ENCODE measurements around the gene CUBN. TPM values are rescaled to one million over a fixed set of nuclear protein-coding genes. Genes with fewer than 3 reads are reported as not detected.

Gene CUBN
- polyA plus RNA-seq, 1 donor = 276 TPM

DNA sequence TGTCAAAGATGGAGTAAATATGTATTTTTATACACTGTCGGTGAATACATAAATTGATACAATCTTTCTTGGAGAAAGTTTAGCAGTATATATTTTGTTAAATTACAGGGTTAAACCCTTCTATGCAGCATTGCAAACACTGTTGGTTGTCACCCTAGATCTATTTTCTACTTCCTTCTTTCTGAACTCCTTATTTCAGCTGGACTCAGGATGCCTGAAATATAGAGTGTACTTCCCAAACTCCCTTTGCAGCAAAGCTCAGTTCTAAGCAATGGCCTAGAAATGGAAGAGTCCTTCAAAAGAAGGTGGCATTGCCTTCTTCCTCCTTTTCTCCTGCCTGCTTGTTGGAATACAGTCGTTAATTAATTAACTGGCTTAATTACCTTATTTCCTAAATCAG is 20.6 kb downstream of the CUBN start:
- DNase-seq = no peak

GRCh38 chr10:17106991-17107390 is 22.6 kb downstream of the CUBN start:
- DNase-seq = no peak

DNA sequence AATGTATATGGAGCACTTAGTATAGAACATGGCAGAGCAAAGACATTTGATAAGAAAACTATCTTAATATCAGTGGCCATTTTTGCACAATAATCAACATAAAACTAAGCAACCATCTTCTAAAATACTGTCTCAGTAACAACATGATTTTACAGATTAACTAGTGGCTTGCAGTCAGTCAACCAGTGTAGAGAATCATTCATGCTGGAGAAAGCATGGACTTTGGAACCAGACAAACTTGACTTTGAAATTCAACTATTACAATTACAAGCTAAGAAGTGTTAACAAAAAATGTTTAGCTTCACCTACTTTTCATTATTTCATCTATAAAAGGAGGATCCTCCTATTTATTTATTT is 27.7 kb downstream of the CUBN start:
- DNase-seq = no peak

DNA sequence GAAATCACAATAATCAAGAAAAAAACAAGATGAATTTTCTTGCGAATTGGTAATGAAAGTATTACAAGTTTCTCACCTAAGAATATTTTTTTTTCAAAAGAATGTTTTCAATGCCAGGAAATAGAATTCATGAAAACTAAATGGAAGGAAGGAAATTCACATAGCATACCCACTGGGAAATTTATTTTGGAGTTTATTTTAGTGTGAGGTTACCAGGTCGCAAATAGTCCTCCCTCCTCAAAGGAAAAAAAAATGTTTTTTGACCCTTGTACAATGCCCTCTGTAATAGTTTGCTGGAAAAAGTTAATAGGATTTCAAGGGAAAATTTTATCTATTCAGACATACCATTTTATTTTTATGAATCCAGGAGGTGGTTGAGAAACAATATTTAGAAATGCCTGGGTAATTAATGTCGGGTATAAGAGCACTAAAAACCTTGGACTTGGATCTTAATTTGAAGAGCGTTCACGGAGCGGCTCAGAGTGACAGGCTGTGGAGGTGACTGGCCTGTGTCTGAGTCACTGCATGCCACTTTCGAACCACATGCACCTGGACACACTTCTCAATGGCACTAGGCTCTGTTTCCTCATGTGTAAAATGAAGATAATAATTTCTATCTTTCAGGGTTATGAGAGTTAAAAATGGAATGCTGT is 28.2 kb downstream of the CUBN start:
- no peak for DNase-seq

DNA sequence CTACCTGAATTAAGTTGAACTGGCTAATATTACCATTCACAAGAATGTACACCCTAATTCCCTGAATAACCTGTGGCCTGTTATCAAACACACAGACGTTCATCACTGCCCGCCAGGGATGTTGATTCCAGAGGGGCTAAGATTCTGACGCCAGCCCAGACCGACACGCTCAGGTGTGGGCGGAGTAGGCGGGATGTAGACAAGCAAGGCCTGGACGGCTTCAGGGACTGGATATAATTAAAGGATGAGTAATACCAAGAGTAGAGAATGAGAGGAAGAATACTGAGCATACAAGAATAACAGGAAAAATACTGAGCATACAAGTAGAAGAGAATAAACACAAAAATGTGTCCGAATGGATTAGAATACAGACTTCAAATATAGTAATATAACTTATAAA is 29.0 kb downstream of the CUBN start:
- DNase-seq = no peak

DNA sequence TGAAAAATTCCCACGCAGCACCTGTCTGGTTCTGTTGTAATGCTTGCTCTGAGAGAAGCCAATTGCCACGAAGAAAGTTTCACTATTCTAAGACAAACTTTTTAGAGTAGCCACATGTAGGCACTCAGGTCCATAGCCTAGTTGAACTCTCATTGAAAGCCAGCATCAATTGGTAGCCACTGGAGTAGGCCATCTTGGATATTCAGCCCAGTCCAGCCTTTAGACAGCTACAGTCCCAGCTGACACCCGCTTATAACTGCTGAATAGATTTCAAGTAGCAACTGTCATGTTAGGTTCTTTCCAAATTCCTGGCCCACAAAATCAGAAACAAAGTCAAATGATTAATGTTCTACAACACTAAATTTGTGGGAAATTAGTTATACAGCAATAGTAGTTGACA is 31.6 kb downstream of the CUBN start:
- DNase-seq = no peak

DNA sequence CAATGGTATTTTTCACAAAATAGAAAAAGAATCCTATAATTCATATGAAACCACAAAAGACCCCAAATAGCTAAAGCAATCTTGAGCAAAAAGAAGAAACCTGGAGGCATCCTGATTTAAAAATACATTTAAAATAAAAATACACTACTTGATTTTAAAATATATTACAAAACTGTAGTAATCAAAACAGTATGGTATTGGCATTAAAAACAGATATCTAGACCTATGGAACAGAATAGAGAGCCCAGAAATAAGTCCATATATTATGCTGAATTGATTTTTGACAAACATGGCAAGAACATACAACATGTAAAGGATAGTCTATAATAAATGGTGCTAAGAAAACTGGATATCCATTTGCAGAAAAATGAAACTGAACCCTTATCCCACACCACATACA is 34.8 kb downstream of the CUBN start:
- DNase-seq = no peak

DNA sequence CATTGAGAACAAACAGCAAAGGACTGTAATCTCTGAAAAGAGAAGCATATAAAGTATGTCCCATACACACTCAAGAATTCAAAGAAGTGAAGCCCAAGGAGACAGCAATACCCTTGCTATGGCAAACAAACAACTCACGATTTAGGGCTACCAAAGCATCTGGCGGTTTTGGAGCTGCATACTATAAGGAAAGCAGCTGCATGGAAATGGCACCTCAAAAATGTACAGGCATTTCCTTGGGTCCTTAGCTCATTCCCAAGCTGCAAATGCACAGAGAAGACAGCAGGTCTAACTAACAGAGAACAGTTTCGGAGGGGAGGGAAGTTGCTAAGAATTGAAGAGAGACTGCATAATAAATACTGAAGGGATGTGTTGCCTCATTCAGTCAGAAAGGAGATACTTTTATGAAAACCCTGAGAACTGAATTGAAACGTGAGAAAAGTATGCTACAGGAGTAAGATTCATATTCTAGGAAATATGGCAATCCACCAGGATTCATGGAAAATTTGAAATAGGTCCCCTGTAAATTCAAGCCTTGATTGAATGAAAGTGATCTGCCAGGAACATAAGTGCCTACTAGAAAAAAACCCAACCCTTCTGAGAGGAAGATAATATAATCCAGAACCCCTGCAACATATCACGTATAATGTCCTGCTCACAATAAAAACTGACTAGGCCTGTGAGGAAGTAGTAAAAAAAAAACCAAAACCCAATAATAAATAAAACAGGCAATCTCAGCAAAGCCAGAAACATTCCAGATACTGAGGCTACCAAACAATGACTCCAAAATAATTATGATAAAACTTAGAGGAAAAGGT is 36.4 kb downstream of the CUBN start:
- no peak for DNase-seq

GRCh38 chr10:17092216-17092944 is 37.2 kb downstream of the CUBN start:
- DNase-seq = no peak

DNA sequence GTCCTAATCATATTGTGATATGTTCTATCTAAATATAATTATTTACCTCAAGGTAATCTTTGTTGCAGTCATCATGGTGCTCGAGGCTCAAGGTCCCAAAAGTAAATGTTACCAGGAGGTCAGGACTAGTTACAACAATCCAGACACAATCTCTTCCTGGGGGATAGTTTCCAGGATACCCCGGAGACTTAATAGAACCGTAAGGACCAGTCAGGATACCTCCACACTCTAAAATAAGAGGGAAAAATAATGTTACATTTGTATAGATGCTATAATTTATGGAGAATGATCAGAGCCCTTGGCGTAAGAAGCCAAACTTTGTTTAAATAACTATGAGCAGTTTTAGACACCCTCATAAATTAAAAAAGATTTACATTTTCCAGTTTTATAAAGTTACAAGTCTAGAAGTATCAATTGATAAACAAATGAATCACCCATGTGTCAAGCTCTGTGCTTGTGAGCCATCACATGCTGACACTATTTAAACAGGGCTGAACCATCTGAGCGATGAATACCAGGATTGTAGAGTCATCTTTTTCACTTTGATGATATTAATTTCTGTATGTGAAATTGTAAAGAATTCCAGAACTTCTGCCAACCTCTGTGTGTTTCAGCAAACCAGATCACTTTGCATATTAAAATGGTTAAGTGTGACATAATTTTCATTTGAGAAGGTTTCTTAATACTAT is 41.3 kb downstream of the CUBN start:
- DNase-seq = no peak

GRCh38 chr10:17086865-17087367 is 42.7 kb downstream of the CUBN start:
- no peak for DNase-seq

GRCh38 chr10:17085011-17085725 is 44.4 kb downstream of the CUBN start:
- DNase-seq = no peak

GRCh38 chr10:17084258-17084657 is 45.4 kb downstream of the CUBN start:
- no peak for DNase-seq

GRCh38 chr10:17081431-17081830 is 48.2 kb downstream of the CUBN start:
- no peak for DNase-seq

GRCh38 chr10:17077890-17078289 is 51.7 kb downstream of the CUBN start:
- no peak for DNase-seq

GRCh38 chr10:17077346-17077781 is 52.2 kb downstream of the CUBN start:
- no peak for DNase-seq

GRCh38 chr10:17076626-17077345 is 52.8 kb downstream of the CUBN start:
- DNase-seq = no peak

- DNase-seq = no peak
Measured at GRCh38 chr10:17075533-17076359, 53.9 kb downstream of the CUBN start.

GRCh38 chr10:17074541-17074847 is 55.1 kb downstream of the CUBN start:
- DNase-seq = no peak

Data from left kidney (tissue), 2 donors.